ENCODE data around the gene PTHLH. TPM values are rescaled to one million over a fixed set of nuclear protein-coding genes. Genes with fewer than 3 reads are reported as not detected.

Gene PTHLH
- polyA plus RNA-seq, 1 donor (not counting 4 experiments of a cell fraction or from before 2014, with no cell fraction given): 775 TPM

DNA sequence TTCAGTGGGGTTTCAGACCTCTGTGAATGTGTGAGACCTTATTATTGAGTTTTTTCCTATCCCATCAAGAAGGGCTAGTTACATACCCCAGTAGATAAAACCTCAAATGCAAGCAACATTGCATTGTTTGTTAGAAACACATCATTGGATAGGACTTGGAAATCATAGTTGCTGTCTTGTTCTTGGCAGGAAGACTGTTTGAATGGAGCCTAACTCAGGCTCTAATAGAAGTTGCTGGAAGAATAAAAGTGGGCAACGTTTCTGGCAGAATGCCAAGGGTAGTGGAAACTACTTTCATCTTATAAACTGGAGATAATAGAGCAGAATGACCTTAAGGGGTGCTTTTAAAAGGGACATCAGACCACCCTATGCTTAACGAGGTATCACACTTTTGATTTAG is 9.9 kb upstream of the PTHLH start:
- dilution Hi-C loops (cut with MboI; ENCODE audit: extremely low pct_ligation_motif_present, low sequenced_read_pairs): no loop called here
- no peaks in the 10 kb centered on the region for H3K79me2 ChIP-seq (ENCODE audit: control insufficient read depth, insufficient read depth, low read length)
- FAIRE-seq (no peak), DNase-seq (ENCODE audit: low read depth, low spot score) (no peak)
- H3K4me1 ChIP-seq (ENCODE audit: control insufficient read depth, extremely low read depth, insufficient read depth, low read length): peaks cover 52% of the 10 kb centered on the region
- no peaks in the 10 kb centered on the region for H3K9me1 ChIP-seq (ENCODE audit: control insufficient read depth, extremely low read depth, insufficient read depth, low read length)
- H2AFZ ChIP-seq (ENCODE audit: control insufficient read depth, low read length): no peak overlapping the region
- TF ChIP-seq, protein P1, sequence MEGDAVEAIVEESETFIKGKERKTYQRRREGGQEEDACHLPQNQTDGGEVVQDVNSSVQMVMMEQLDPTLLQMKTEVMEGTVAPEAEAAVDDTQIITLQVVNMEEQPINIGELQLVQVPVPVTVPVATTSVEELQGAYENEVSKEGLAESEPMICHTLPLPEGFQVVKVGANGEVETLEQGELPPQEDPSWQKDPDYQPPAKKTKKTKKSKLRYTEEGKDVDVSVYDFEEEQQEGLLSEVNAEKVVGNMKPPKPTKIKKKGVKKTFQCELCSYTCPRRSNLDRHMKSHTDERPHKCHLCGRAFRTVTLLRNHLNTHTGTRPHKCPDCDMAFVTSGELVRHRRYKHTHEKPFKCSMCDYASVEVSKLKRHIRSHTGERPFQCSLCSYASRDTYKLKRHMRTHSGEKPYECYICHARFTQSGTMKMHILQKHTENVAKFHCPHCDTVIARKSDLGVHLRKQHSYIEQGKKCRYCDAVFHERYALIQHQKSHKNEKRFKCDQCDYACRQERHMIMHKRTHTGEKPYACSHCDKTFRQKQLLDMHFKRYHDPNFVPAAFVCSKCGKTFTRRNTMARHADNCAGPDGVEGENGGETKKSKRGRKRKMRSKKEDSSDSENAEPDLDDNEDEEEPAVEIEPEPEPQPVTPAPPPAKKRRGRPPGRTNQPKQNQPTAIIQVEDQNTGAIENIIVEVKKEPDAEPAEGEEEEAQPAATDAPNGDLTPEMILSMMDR (optimal IDR thresholded peaks at IDR 0.05 in 1 of 3, IDR thresholded peaks at IDR 0.05 in 1 of 3, conservative IDR thresholded peaks at IDR 0.05 in 1 of 3; ENCODE audit: extremely low read depth in 1 of 3, insufficient read depth in 2 of 3, low read length in 3 of 3): no peak
- TF ChIP-seq EZH2 (IDR thresholded peaks at IDR 0.05; ENCODE audit: low read length): no peak
- no peaks in the 10 kb centered on the region for H4K20me1 ChIP-seq (ENCODE audit: control insufficient read depth, extremely low read depth, insufficient read depth, low read length)
- H3K4me3 ChIP-seq (ENCODE audit: control insufficient read depth in 2 of 3, extremely low read depth in 1 of 3, insufficient read depth in 2 of 3, low read depth in 1 of 3, low read length in 3 of 3): peak overlapping the region in 1 of 3 experiments; percentile 34
- H3K36me3 ChIP-seq (ENCODE audit: control insufficient read depth in 2 of 2, extremely low read depth in 1 of 2, insufficient read depth in 2 of 2, low read length in 2 of 2): no peaks in the 10 kb centered on the region
- H3K4me2 ChIP-seq (ENCODE audit: control insufficient read depth, extremely low read depth, insufficient read depth, low read depth, low read length): peak overlapping the region; percentile 59
- no peaks in the 10 kb centered on the region for H3K27me3 ChIP-seq (ENCODE audit: control insufficient read depth, extremely low read depth, insufficient read depth, low read length)
- H3K9ac ChIP-seq (ENCODE audit: control insufficient read depth, extremely low read depth, insufficient read depth, low read length): peak overlapping the region; percentile 55
- H3K9me3 ChIP-seq (ENCODE audit: control insufficient read depth, low read depth, low read length): no peaks in the 10 kb centered on the region
- H3K27ac ChIP-seq (ENCODE audit: control insufficient read depth, insufficient read depth, low read length): peak overlapping the region; percentile 91

DNA sequence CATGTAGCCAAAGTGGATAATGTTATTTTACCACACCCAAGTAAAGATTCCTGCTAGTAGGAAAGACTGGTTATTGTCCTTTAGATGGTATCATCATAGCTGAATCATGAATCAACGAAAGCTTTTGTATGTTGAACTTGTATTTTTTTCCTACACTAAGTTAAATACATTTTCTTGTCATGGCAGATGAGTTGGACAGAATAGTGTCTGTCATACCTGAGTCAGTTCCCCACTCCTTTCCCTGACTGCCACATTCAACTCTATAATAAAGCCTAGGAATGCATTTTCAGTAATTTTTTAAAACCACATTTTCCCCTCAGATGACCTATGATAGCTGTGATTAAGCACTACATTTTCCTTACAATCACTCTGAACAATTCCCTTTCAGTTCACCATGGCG is 9.3 kb upstream of the PTHLH start:
- H3K27me3 ChIP-seq (ENCODE audit: control insufficient read depth, extremely low read depth, insufficient read depth, low read length): no peaks in the 10 kb centered on the region
- H3K4me2 ChIP-seq (ENCODE audit: control insufficient read depth, extremely low read depth, insufficient read depth, low read depth, low read length): peak overlapping the region; percentile 59
- H3K4me3 ChIP-seq (ENCODE audit: control insufficient read depth in 2 of 3, extremely low read depth in 1 of 3, insufficient read depth in 2 of 3, low read depth in 1 of 3, low read length in 3 of 3): peak overlapping the region in 1 of 3 experiments; percentile 34
- TF ChIP-seq, protein P1 (optimal IDR thresholded peaks at IDR 0.05 in 1 of 3, IDR thresholded peaks at IDR 0.05 in 1 of 3, conservative IDR thresholded peaks at IDR 0.05 in 1 of 3; ENCODE audit: extremely low read depth in 1 of 3, insufficient read depth in 2 of 3, low read length in 3 of 3): no peak
- no peak for TF ChIP-seq EZH2 (IDR thresholded peaks at IDR 0.05; ENCODE audit: low read length)
- no peaks in the 10 kb centered on the region for H3K9me3 ChIP-seq (ENCODE audit: control insufficient read depth, low read depth, low read length)
- H3K9me1 ChIP-seq (ENCODE audit: control insufficient read depth, extremely low read depth, insufficient read depth, low read length): no peaks in the 10 kb centered on the region
- FAIRE-seq (peak; percentile 86), DNase-seq (ENCODE audit: low read depth, low spot score) (peak; percentile 93)
- peaks cover 52% of the 10 kb centered on the region for H3K4me1 ChIP-seq (ENCODE audit: control insufficient read depth, extremely low read depth, insufficient read depth, low read length)
- no peak overlapping the region for H2AFZ ChIP-seq (ENCODE audit: control insufficient read depth, low read length)
- no peaks in the 10 kb centered on the region for H4K20me1 ChIP-seq (ENCODE audit: control insufficient read depth, extremely low read depth, insufficient read depth, low read length)
- H3K27ac ChIP-seq (ENCODE audit: control insufficient read depth, insufficient read depth, low read length): peak overlapping the region; percentile 91
- H3K36me3 ChIP-seq (ENCODE audit: control insufficient read depth in 2 of 2, extremely low read depth in 1 of 2, insufficient read depth in 2 of 2, low read length in 2 of 2): no peaks in the 10 kb centered on the region
- peak overlapping the region; percentile 45 for H3K9ac ChIP-seq (ENCODE audit: control insufficient read depth, extremely low read depth, insufficient read depth, low read length)
- H3K79me2 ChIP-seq (ENCODE audit: control insufficient read depth, insufficient read depth, low read length): no peaks in the 10 kb centered on the region
- dilution Hi-C loops (cut with MboI; ENCODE audit: extremely low pct_ligation_motif_present, low sequenced_read_pairs): no loop called here
